HUES48 (cell line): Measurements from ENCODE around the gene OR7C1.

Source experiments
- H3K27ac ChIP-seq: one replicate; pipeline ENCODE4 v1.7.0; 2013; ENCODE audit warnings: low read depth, low read length, inconsistent platforms
- H3K27me3 ChIP-seq: 2 replicates; pipeline ENCODE4 v1.6.1; 2013; ENCODE audit warnings: mild to moderate bottlenecking, low read length; ENCODE audit not compliant: control insufficient read depth, insufficient read depth
- H3K36me3 ChIP-seq: 2 replicates; pipeline ENCODE4 v1.6.1; 2013; ENCODE audit warnings: low read length; ENCODE audit not compliant: control insufficient read depth, insufficient read depth
- H3K4me1 ChIP-seq: 2 replicates; pipeline ENCODE4 v1.6.1; 2013; ENCODE audit warnings: mild to moderate bottlenecking, low read length; ENCODE audit not compliant: control insufficient read depth, insufficient read depth
- H3K4me3 ChIP-seq: 2 replicates; pipeline ENCODE4 v1.5.1; 2013; ENCODE audit warnings: mild to moderate bottlenecking, low read depth, low read length
- H3K9ac ChIP-seq: 2 replicates; pipeline ENCODE4 v1.6.1; 2013; ENCODE audit warnings: mild to moderate bottlenecking, low read depth, low read length, moderate library complexity
- H3K9me3 ChIP-seq: 2 replicates; pipeline ENCODE4 v1.6.1; 2013; ENCODE audit warnings: low read length; ENCODE audit not compliant: control insufficient read depth, insufficient read depth

Gene OR7C1

DNA sequence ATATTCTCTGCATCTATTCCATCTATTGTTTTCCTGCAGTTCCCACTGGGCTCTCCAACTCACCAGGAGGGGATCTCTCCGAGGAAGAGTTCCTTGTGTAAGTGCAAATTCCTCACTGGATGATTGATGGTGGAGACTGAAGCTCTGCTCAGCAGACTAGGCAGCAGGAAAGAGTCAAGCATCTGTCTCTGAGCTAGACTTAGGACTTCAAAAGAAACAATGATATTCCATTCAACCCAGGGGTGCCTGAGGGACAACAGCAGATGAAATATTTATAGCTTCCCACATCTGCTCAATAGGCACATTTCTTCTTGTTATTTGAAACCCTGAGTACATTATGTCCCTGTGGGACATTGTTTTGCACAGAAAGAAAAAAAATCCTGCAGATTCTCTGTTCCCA, at the start of gene OR7C1, which contains the start of gene OR7A5:
Gene OR7C1, minus strand, starts transcription at position 175 of the 400 bp plus-strand sequence. CDS start 35,049 bp downstream, outside the sequence.
Gene OR7A5, minus strand, starts transcription at position 175 of the 400 bp plus-strand sequence. CDS start 6,944 bp downstream, outside the sequence.
- Histone ChIP-seq H3K4me1 (0 out of 2 replicates have a peak, but pooled peaks cover 3% of the 10 kb centered on the region), H3K9ac (no peak within 1 kb of the TSS), H3K27ac (no peak within 1 kb of the TSS), H3K36me3 (no peaks in the 10 kb centered on the region), H3K9me3 (peaks cover 64% of the 10 kb centered on the region), H3K27me3 (no peaks in the 10 kb centered on the region), H3K4me3 (no peak within 1 kb of the TSS)

DNA sequence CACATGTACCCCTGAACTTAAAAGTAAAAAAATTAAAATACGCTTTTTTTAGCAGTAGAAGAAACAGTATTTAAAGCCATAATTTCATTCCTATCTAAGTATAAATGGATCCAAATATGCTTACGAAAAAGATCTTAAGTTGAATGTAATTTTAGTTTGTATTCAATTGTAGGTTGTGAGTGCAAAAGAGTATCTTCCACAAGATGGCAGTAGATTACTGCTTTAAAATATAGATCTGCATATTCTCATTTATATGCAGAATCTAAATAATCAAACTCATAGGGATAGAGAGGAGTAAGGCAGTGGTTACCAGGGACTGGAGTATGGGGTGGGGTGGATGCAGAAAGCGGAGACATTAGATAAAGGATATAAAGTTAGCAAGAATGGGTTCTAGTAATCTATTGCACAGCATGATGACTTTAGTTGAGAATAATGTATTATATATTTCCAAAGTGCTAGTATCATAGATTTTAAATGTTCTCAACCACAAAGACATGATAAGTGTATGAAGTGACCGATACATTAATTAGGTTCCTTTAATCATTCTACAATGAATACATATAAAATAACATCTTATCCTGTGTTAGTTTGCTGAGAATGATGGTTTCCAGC, 36.7 kb upstream of the OR7C1 start:
- no peak overlapping the region for H3K4me3 ChIP-seq
- H3K9ac ChIP-seq, result no peak overlapping the region
- no peaks in the 10 kb centered on the region for H3K27me3 ChIP-seq
- no peak overlapping the region for H3K27ac ChIP-seq
- no peaks in the 10 kb centered on the region for H3K36me3 ChIP-seq
- H3K4me1 ChIP-seq, result no peaks in the 10 kb centered on the region
- H3K9me3 ChIP-seq, result peaks cover 51% of the 10 kb centered on the region

DNA sequence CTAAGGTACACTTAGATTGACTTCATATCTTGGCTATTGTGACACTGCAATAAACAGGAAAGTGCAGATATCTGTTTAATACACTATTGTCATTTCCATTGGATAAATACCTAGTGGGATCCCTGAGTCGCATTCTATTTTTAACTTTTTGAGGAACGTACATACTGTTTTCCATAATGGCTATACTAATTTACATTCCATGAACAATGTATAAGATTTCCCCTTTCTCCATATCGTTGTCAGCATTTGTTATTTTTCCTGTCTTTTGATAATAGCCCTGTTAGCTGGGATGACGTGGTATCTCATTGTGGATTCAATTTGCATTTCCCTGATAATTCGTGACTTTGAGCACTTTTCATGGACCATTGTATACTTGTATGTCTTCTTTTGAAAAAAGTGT, 33.5 kb upstream of the OR7C1 start:
- Histone ChIP-seq H3K27ac (no peak overlapping the region), H3K27me3 (no peaks in the 10 kb centered on the region), H3K4me3 (no peak overlapping the region), H3K4me1 (no peaks in the 10 kb centered on the region), H3K9me3 (peaks cover 68% of the 10 kb centered on the region), H3K36me3 (no peaks in the 10 kb centered on the region), H3K9ac (no peak overlapping the region)

DNA sequence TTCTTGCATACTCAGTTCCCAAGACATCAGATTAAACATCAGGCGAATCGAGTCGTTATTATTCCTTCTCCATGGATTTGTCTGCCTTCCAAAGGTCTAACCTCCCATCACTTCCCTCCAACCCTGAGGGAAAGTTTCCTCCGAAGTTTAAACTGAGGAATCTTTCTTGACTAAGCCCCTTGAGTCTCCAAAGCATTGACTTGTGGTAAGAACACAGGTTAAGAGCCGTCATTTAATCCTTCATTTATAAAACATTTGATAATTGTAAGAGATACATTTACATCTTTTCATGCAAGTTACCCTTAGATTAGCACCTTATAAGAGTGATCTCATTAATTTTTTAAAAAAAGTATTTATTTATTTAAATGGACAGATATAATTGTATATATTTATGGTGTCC, 13.8 kb upstream of the OR7C1 start, which contains the start of gene OR7A10:
Gene OR7A10, minus strand, starts transcription at position 101 of the 400 bp plus-strand sequence. CDS start 7,045 bp downstream, outside the sequence.
- Histone ChIP-seq H3K27me3 (no peaks in the 10 kb centered on the region), H3K4me3 (no peak within 1 kb of the TSS), H3K36me3 (no peaks in the 10 kb centered on the region), H3K4me1 (no peaks in the 10 kb centered on the region), H3K9me3 (peaks cover 76% of the 10 kb centered on the region), H3K9ac (no peak within 1 kb of the TSS), H3K27ac (no peak within 1 kb of the TSS)

DNA sequence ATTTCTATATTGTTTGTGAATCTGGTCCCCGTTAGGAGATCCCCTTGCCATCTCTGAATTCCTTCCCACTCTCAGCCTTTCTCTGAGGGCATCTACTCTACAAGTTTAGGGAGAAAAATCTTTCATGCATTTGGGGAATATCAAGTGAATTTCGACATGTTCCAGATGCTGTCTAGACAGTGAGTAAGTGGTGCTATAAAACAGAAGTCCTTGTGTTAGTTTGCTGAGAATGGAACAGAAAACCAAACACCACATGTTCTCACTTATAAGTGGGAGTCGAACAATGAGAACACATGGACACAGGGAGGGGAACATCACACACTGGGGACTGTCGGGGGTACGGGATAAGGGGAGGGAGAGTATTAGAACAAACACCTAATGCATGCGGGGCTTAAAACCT, 8.6 kb upstream of the OR7C1 start:
- Histone ChIP-seq H3K4me1 (no peaks in the 10 kb centered on the region), H3K9me3 (peaks cover 75% of the 10 kb centered on the region), H3K36me3 (no peaks in the 10 kb centered on the region), H3K9ac (no peak overlapping the region), H3K27ac (no peak overlapping the region), H3K27me3 (no peaks in the 10 kb centered on the region), H3K4me3 (no peak overlapping the region)

DNA sequence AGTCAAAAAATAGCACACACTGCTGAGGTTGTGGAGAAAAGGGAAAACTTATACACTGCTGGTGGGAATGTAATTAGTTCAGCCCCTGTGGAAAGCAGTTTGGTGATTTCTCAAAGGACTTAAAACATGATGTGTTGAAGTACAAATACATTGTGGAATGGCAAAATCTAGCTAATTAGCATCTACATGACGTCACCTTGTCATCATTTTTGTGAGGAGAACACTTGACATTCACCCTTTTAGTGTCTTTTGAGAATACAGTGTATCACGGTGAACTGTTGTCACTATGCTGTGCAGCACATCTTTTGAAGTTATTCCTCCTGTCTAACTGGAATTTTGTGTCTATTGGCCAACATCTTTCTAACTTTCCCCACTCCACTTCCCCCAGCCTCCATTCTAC, 8.2 kb upstream of the OR7C1 start:
- Histone ChIP-seq H3K9me3 (peaks cover 72% of the 10 kb centered on the region), H3K27ac (no peak overlapping the region), H3K36me3 (no peaks in the 10 kb centered on the region), H3K27me3 (no peaks in the 10 kb centered on the region), H3K4me3 (no peak overlapping the region), H3K4me1 (no peaks in the 10 kb centered on the region), H3K9ac (no peak overlapping the region)

DNA sequence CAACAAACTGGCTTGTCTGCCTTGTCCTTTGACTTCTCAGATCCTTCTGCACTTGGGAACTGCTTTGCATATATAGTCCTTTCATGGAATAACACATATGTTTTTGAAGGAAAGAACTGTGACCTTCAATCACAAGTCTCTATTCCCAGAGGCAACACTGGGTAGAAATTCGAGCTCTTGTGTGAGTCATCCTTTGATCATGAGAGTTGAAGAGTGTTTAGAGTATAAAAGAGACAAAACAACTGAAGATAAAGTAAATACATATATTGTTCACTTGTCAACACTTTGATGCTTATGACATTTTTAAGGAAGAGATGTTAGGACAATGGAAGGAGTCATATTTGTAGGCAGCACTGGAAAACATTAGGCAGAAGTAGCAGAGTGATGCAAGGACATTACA, 5.2 kb upstream of the OR7C1 start:
- no peaks in the 10 kb centered on the region for H3K27me3 ChIP-seq
- H3K4me1 ChIP-seq, result no peaks in the 10 kb centered on the region
- H3K4me3 ChIP-seq, result no peak overlapping the region
- no peak overlapping the region for H3K9ac ChIP-seq
- peaks cover 73% of the 10 kb centered on the region for H3K9me3 ChIP-seq
- no peaks in the 10 kb centered on the region for H3K36me3 ChIP-seq
- no peak overlapping the region for H3K27ac ChIP-seq

DNA sequence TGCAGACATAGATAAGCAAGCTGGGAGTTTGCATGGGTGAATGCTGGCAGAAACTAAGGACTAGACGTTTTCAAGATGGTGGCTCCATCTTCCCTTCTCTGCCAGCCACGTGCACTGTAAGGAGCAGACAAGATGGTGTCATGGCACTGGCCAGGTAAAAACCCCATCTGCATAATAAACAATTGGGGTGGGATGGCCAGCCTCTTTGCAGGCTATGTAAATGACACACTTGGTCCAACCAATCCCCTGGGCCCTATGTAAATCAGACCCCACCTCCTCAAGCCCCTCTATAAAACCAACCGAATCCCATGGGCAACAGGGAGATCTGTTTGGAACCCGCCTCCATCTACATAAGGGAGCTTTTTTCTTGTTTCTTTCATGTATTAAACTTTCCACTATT, 2.4 kb upstream of the OR7C1 start:
- Histone ChIP-seq H3K9me3 (peaks cover 72% of the 10 kb centered on the region), H3K27ac (no peak overlapping the region), H3K4me1 (0 out of 2 replicates have a peak, but pooled peaks cover 3% of the 10 kb centered on the region), H3K4me3 (no peak overlapping the region), H3K9ac (no peak overlapping the region), H3K27me3 (no peaks in the 10 kb centered on the region), H3K36me3 (no peaks in the 10 kb centered on the region)

DNA sequence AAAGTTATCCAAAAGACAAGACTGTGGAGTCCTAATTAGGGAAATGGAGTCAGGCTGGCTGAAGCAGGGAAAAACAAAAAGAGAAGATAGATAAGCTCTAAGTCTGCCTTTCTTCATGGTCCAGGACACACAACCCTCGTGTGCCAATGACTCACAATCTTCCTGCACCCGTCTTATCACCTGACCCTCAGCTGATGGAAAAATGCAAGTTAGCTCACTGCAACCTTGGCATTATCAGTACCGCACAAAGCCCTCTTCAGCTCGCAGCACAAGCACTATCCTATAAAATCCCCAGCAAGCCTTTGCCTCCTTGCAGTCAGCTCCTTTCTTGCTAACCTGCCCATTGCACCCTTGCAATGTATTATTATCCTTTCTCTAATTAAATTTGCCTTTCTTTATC, 4.3 kb downstream of the OR7C1 start:
- Histone ChIP-seq H3K27me3 (no peaks in the 10 kb centered on the region), H3K4me3 (no peak overlapping the region), H3K4me1 (0 out of 2 replicates have a peak, but pooled peaks cover 3% of the 10 kb centered on the region), H3K36me3 (no peaks in the 10 kb centered on the region), H3K9ac (no peak overlapping the region), H3K9me3 (peaks cover 52% of the 10 kb centered on the region), H3K27ac (no peak overlapping the region)

DNA sequence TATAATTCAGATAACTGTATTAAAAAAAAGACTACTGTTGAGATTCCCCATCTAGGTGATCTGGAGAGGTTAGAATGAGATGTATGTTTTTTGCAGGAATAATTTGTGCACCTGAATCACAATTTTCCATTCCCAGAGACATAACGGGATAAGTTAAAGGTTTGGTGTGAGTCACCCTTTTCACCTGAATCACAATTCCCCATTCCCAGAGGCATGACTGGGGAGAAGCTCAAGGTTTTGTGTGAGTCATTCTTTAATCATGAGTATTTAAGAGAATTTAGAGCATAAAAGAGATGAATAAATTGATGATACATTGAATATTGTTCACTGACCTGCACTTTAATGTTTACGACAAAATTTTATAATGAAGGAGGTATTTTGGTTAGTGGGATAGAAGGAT, 9.0 kb downstream of the OR7C1 start:
- H3K9ac ChIP-seq, result no peak overlapping the region
- no peaks in the 10 kb centered on the region for H3K36me3 ChIP-seq
- no peaks in the 10 kb centered on the region for H3K27me3 ChIP-seq
- H3K9me3 ChIP-seq, result peaks cover 54% of the 10 kb centered on the region
- H3K4me3 ChIP-seq, result no peak overlapping the region
- no peak overlapping the region for H3K27ac ChIP-seq
- no peaks in the 10 kb centered on the region for H3K4me1 ChIP-seq

DNA sequence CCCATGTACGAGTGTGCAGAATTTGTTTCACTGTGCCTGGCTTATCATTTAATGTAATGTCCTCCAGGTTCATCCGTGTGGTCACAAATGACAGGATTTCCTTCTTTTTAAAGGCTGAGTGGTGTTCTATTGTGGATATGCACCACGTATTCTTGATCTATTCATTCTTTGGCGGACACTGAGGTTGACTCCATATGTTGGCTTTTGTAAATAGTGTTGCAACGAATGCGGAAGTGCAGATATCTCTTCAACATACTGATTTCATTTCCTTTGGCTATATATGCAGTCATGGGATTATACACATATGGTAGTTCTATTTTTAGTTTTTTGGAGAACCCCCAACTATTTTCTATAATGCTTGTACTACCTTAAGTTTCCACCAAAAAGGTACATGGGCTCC, 13.0 kb downstream of the OR7C1 start:
- Histone ChIP-seq H3K4me1 (no peaks in the 10 kb centered on the region), H3K4me3 (no peak overlapping the region), H3K9ac (no peak overlapping the region), H3K36me3 (no peaks in the 10 kb centered on the region), H3K27me3 (no peaks in the 10 kb centered on the region), H3K27ac (no peak overlapping the region), H3K9me3 (peaks cover 45% of the 10 kb centered on the region)
